NB4 (cell line): ENCODE measurements around the gene CCSER1.

Experiments
- CTCF ChIP-seq: IDR thresholded peaks from one replicate; pipeline ENCODE4 v1.5.1; 2012; ENCODE audit warnings: low read depth, low read length
- MAX ChIP-seq: IDR thresholded peaks from 2 replicates; pipeline ENCODE4 v1.6.1; 2011; ENCODE audit warnings: low read depth, low read length
- MYC ChIP-seq: IDR thresholded peaks from 2 replicates; pipeline ENCODE4 v1.6.1; 2011; ENCODE audit warnings: low read depth, low read length
- POLR2A ChIP-seq: IDR thresholded peaks from 2 replicates; pipeline ENCODE4 v1.6.1; 2011; ENCODE audit warnings: mild to moderate bottlenecking; ENCODE audit not compliant: insufficient read length; ENCODE audit errors: extremely low read depth

- TF ChIP-seq POLR2A (no peak), CTCF (no peak), MAX (no peak), MYC (no peak)
Measured at GRCh38 chr4:90292438-90292837, 165.2 kb downstream of the CCSER1 start.
